HG02870 (cell line): Measurements from ENCODE around the gene CNNM2.

ENCODE experiments used
- ATAC-seq: cut with Tn5 transposase; IDR thresholded peaks from one replicate; pipeline ENCODE4 v1.9.1; 2021; ENCODE audit warnings: mild to moderate bottlenecking, moderate library complexity; ENCODE audit not compliant: unreplicated experiment

The CNNM2 gene

DNA sequence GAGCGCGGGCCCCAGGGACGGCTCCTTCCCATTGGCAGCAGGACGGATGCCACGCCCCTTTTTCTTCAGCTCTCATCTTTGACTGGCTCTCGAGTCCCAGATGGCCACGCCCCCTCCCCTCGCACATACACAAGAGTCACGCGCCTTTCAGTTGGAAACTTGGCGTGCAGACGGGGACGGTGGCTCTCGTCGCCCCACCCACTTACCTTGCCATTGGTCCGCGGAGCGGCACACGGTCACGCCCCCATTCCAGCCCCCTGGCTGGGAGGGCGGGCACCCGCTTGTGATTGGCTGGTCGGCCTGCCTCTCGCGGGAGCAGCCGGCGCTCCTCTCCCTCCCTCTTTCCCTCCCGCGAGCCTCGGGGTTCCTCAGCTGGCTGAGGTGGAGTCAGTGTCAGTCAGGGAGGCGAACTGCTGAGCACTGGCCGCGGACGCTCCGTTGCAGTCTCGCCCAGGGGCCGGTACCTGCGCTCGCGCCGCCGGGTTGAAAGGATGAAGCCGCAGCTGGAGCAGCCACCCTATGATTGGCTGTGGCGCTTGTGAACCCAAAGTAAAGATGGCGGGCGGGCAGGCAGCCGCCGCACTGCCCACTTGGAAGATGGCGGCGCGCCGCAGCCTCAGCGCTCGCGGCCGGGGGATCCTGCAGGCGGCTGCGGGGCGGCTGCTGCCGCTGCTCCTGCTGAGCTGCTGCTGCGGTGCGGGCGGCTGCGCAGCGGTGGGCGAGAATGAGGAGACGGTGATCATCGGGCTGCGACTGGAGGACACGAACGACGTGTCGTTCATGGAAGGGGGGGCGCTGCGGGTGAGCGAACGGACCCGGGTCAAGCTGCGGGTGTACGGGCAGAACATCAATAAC, at the start of gene CNNM2:
TSS of gene CNNM2 (plus strand) at position 333 of the 855 bp plus-strand sequence. CDS start at position 520, 187 bp downstream.
- ATAC-seq = peak; percentile 88

DNA sequence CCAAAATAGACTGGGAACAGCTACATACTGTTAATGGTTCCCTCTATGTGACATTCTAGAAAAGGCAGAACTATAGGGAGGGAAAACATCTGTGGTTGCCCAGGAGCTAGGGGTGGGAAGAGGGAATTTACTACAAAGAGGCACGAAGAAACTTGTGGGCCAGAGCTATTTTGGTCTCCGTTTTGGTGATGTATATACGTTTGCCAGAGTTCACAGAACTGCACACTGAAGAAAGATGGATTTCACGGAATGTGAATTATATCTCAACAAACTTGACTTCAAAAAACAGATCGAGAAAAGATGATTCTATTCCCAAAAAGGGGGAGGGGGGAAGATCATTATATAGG, 49.2 kb upstream of the CNNM2 start:
- no peak for ATAC-seq

DNA sequence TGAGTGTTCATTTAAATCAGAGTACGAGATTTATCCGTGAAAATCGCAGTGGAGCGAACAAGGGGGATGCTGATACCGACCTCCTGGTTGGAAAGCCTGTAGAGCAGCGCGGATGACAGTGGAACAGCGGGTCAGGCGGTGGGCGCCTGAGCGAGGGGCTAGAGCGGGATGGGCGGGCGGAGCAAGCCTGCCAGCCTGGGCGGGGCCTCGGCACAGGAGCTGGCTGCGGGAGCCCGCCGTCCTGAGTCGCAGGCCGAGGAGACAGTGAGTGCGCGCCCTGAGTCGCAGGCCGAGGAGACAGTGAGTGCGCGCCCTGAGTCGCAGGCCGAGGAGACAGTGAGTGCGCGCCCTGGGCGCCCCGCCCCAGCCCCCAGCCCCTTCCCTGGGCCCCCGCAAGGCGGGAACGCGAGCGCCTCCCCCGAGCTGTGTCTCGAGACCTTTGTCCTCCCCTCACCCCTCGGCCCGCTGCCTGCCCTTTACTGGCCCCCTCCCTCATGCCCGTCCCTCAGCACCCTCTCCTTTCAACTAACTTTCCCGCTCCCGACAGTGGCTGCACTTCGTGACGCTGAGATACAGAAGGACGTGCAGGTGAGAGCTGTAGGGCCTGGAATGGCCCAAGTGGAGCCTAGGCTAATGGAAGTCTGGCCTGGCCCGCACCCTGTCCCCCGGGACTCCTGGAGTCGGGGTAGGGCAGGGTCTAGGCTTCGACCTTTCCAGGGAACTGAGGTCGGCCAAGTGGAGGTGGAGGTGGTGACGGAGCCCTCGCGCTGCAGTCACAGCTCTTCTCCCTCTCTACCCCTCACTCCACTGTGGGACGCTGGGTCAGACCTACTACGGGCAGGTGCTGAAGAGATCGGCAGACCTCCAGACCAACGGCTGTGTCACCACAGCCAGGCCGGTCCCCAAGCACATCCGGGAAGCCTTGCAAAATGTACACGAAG, 48.6 kb upstream of the CNNM2 start, which contains the start of gene AS3MT:
TSS of gene AS3MT (plus strand) at position 213 of the 941 bp plus-strand sequence. CDS start at position 336, 123 bp downstream.
- ATAC-seq = no peak

- ATAC-seq = no peak
These were observed 47.9 kb upstream of the CNNM2 start for GRCh38 chr10:102870221-102870620.

DNA sequence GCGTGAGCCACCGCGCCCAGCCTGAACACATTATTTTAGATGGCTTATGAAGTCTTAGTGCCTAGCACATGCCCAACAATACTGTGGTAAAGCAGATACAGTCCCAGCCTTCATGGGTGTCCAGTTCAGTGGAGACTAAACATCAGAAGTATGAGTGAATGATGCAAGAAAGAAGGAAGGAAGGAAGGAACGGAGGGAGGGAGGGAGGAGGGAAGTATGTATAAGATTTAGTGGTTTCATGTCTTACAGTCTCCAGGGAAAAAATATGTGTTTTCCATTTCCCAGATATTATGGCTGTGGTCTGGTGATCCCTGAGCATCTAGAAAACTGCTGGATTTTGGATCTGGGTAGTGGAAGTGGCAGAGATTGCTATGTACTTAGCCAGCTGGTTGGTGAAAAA, 45.9 kb upstream of the CNNM2 start:
- no peak for ATAC-seq

GRCh38 chr10:102876747-102877153, 41.3 kb upstream of the CNNM2 start:
- no peak for ATAC-seq

- no peak for ATAC-seq
These were observed 39.5 kb upstream of the CNNM2 start for GRCh38 chr10:102878629-102879028.

- ATAC-seq = no peak
These were observed 37.8 kb upstream of the CNNM2 start for GRCh38 chr10:102880256-102880655.

GRCh38 chr10:102888048-102888447, 30.0 kb upstream of the CNNM2 start:
- no peak for ATAC-seq

GRCh38 chr10:102894466-102895213, 23.5 kb upstream of the CNNM2 start:
- no peak for ATAC-seq

DNA sequence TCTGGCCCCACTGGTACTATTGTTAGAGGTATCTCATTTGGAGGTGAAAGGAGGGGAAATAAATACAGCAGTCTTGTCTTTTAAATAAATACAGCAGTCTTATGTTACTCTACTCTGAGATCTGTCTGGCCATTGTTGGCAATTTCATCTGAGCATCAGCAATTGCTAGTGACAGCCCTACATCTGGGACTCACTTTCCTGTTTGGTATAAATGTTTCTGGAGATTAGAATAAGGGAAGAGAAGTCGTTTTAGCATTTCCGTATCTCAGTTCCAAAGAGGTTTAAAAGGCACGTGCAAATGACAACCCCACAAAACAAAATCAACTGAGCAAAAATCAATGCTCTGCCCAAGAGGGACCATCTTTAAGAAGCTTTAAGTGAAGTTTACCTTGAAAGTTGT, 18.1 kb upstream of the CNNM2 start:
- ATAC-seq = no peak

- ATAC-seq = no peak
These were observed 13.7 kb upstream of the CNNM2 start for GRCh38 chr10:102904346-102904745.

DNA sequence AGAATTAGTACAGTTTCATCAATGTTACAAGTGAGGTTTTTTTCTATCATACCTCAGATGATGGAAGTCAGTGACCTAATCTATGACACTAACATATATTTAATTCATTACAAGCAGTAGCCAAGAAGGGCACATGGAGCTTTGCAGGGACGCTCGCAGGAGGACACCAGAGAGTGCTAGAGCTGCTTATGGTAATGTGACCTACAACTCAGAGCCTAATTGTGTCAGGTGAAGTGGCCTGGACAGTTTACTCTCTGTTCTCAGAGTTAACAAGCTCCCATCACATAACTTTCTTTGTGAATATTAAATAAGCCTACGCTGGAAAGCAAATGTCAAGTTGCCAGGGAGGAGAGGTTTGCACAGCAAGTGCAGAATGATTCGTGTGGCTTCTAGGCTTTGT, 11.6 kb upstream of the CNNM2 start:
- no peak for ATAC-seq

DNA sequence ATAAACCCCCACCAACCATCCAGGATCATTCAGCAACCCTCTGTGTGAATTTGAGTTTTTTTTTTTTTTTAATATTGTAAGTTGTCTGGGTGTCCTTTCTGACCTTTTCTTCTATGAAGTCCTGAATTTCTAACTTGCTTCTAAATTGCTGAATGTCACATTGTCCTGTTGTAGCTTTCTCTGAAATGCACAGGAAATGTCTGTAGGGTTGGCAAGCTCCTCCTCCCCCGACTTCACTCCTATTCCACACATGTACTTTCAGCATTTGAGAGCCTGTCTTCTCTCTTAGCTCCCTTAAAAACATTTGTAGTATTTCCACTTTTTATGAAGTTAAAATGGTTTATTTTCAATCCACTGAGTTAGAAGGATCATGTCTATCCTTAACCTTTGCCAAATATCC, 3.3 kb upstream of the CNNM2 start:
- no peak for ATAC-seq

GRCh38 chr10:102916173-102916572, 1.9 kb upstream of the CNNM2 start:
- no peak for ATAC-seq

DNA sequence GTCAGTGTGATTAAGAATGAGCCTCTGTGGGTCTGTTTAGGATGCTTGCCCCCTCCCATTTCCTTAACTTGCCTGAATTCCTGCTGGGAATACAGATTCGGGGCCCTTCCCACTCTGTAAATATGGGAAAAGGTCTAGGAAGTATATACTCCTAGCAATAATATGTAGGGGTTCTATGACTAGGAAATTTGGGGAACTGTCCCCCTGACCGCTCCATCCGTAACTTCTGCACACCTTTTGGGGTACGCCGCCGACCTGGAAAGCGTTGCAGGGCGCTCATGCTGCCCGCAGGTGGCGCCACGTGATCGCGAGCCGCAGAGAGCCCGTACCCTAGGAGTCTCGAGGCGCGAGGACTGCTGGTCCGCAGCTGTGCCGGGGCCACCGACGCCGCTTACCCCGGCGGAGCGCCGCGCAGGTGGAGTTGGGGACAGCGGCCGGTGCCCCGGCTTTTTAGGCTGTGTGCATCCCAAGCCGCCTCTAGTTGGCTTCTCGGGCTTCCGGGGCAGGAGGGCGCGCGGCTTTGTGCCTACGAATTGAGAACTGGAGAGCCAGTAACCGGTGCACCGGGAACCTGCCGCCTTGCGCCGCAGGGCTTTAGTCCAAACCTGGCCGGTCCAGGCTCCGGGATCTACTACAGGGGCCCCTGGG, 656 bp upstream of the CNNM2 start:
- peak; percentile 29 for ATAC-seq

GRCh38 chr10:102918817-102919245, 737 bp downstream of the CNNM2 start:
- no peak for ATAC-seq

- ATAC-seq = no peak
These were observed 1.3 kb downstream of the CNNM2 start for GRCh38 chr10:102919246-102919959.

- no peak for ATAC-seq
These were observed 2.1 kb downstream of the CNNM2 start for GRCh38 chr10:102919992-102920739.
